Loucy (cell line): ENCODE measurements around the gene KCNF1.

Experiments
- H2AFZ ChIP-seq: fragments of 200-600 bp; sonication (generic); 2 replicates; pipeline ENCODE4 v1.6.0; 2016; ENCODE audit warnings: antibody characterized with exemption, mild to moderate bottlenecking, low read length, moderate library complexity
- H3F3A ChIP-seq: fragments of 200-600 bp; 2 replicates; pipeline ENCODE4 v1.6.0; 2016; ENCODE audit warnings: antibody characterized with exemption, low read depth, mild to moderate bottlenecking
- H3K27me3 ChIP-seq: fragments of 200-600 bp; sonication (generic); 2 replicates; pipeline ENCODE4 v1.6.1; 2014; ENCODE audit warnings: low read length, mild to moderate bottlenecking; ENCODE audit not compliant: insufficient read depth, poor library complexity, severe bottlenecking
- H3K36me3 ChIP-seq: fragments of 200-600 bp; sonication (generic); 2 replicates; pipeline ENCODE4 v1.6.1; 2016; ENCODE audit warnings: low read length; ENCODE audit not compliant: insufficient read depth
- H3K4me1 ChIP-seq: fragments of 200-600 bp; sonication (generic); 2 replicates; pipeline ENCODE4 v1.5.1; 2014; ENCODE audit warnings: low read length, mild to moderate bottlenecking; ENCODE audit not compliant: insufficient read depth, poor library complexity, severe bottlenecking
- H3K4me2 ChIP-seq: fragments of 200-600 bp; sonication (generic); 2 replicates; pipeline ENCODE4 v1.6.0; 2014; ENCODE audit warnings: antibody characterized with exemption, low read length, low read depth, mild to moderate bottlenecking; ENCODE audit not compliant: poor library complexity, severe bottlenecking
- H3K4me3 ChIP-seq: fragments of 200-600 bp; sonication (generic); 2 replicates; pipeline ENCODE4 v1.5.1; 2014; ENCODE audit warnings: low read length, mild to moderate bottlenecking, mixed read lengths; ENCODE audit not compliant: poor library complexity, severe bottlenecking
- H3K79me2 ChIP-seq: fragments of 200-600 bp; sonication (generic); 2 replicates; pipeline ENCODE4 v1.6.1; 2014; ENCODE audit warnings: low read length; ENCODE audit not compliant: insufficient read depth
- H3K9ac ChIP-seq: fragments of 200-600 bp; sonication (generic); 2 replicates; pipeline ENCODE4 v1.6.0; 2014; ENCODE audit warnings: mild to moderate bottlenecking, low read depth, low read length, moderate library complexity; ENCODE audit not compliant: poor library complexity, severe bottlenecking
- H3K9me2 ChIP-seq: fragments of 200-600 bp; sonication (generic); replicated peaks from 2 replicates; pipeline ENCODE4 v1.6.1; 2016; ENCODE audit warnings: low read depth, low read length, mixed read lengths
- H3K9me3 ChIP-seq: fragments of 200-600 bp; sonication (generic); 2 replicates; pipeline ENCODE4 v1.6.1; 2014; ENCODE audit warnings: mild to moderate bottlenecking, antibody characterized with exemption, low read length, low read depth; ENCODE audit not compliant: insufficient read depth
- H4K20me1 ChIP-seq: fragments of 200-600 bp; sonication (generic); 2 replicates; pipeline ENCODE4 v1.6.0; 2014; ENCODE audit warnings: antibody characterized with exemption, low read length, mild to moderate bottlenecking; ENCODE audit not compliant: insufficient read depth, poor library complexity, severe bottlenecking
- CTCF ChIP-seq: fragments of 200-600 bp; sonication (generic); conservative IDR thresholded peaks from 2 replicates; pipeline ENCODE4 v1.5.1; 2014; ENCODE audit warnings: mild to moderate bottlenecking, antibody characterized with exemption, low read length
- EZH2phosphoT487 ChIP-seq: fragments of 200-600 bp; IDR thresholded peaks from 2 replicates; pipeline ENCODE4 v1.6.1; 2018; ENCODE audit warnings: antibody characterized with exemption, mild to moderate bottlenecking, moderate library complexity, borderline replicate concordance

The KCNF1 gene

GRCh38 chr2:10911291-10912075 lies at the start of gene KCNF1:
KCNF1 (plus strand) TSS chr2:10911934; CDS start chr2:10912427, 493 bp downstream.
- no peaks in the 10 kb centered on the region for H3K79me2 ChIP-seq
- H3K9me2 ChIP-seq = no peaks in the 10 kb centered on the region
- H3K4me3 ChIP-seq = no peak within 1 kb of the TSS
- H3K4me1 ChIP-seq = no peaks in the 10 kb centered on the region
- no peak for TF ChIP-seq CTCF
- TF ChIP-seq EZH2phosphoT487 = no peak
- H3K4me2 ChIP-seq = no peak within 1 kb of the TSS
- H3K9ac ChIP-seq = no peak within 1 kb of the TSS
- no peaks in the 10 kb centered on the region for H3F3A ChIP-seq
- no peaks in the 10 kb centered on the region for H3K36me3 ChIP-seq
- H3K27me3 ChIP-seq = no peaks in the 10 kb centered on the region
- H2AFZ ChIP-seq = peak within 1 kb of the TSS; percentile 60; the same call in 1 of the 2 replicates
- no peaks in the 10 kb centered on the region for H4K20me1 ChIP-seq
- no peaks in the 10 kb centered on the region for H3K9me3 ChIP-seq

GRCh38 chr2:10862330-10862729 lies 49.4 kb upstream of the KCNF1 start:
- no peak overlapping the region for H3K4me2 ChIP-seq
- no peak overlapping the region for H3K9ac ChIP-seq
- no peaks in the 10 kb centered on the region for H3K79me2 ChIP-seq
- H4K20me1 ChIP-seq = no peaks in the 10 kb centered on the region
- H3K4me3 ChIP-seq = no peak overlapping the region
- TF ChIP-seq EZH2phosphoT487 (no peak), CTCF (no peak)
- no peaks in the 10 kb centered on the region for H3K9me3 ChIP-seq
- H3K4me1 ChIP-seq = peaks cover 6% of the 10 kb centered on the region
- H3K9me2 ChIP-seq = no peaks in the 10 kb centered on the region
- no peaks in the 10 kb centered on the region for H3K36me3 ChIP-seq
- no peaks in the 10 kb centered on the region for H3K27me3 ChIP-seq
- H2AFZ ChIP-seq = no peak overlapping the region
- no peaks in the 10 kb centered on the region for H3F3A ChIP-seq

DNA sequence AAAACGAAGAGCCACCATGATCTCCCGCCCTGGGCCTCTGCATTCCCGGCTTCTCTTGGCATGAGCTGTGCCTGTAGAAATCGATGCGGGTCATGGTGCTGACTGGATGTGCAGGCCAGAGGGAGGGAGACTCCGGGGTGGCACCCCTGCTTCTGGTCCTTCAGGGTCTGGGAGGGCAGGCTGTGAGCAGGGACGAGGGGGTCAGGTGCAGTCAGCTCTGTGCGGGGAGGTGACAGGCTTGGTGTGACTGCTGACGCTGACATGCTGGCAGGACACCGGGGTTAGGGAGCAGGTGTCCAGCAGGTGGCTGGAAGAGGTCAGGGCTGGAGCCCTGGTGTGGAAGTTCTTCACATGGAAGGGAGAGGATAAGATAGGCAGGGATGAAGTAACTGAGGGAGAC lies 48.7 kb upstream of the KCNF1 start:
- H3K79me2 ChIP-seq = no peaks in the 10 kb centered on the region
- peaks cover 6% of the 10 kb centered on the region for H3K4me1 ChIP-seq
- no peaks in the 10 kb centered on the region for H3K27me3 ChIP-seq
- H3K9me3 ChIP-seq = no peaks in the 10 kb centered on the region
- H3F3A ChIP-seq = no peaks in the 10 kb centered on the region
- no peak overlapping the region for H3K4me2 ChIP-seq
- H3K4me3 ChIP-seq = no peak overlapping the region
- no peak for TF ChIP-seq CTCF
- no peak for TF ChIP-seq EZH2phosphoT487
- no peaks in the 10 kb centered on the region for H3K9me2 ChIP-seq
- H3K36me3 ChIP-seq = no peaks in the 10 kb centered on the region
- H3K9ac ChIP-seq = no peak overlapping the region
- H4K20me1 ChIP-seq = no peaks in the 10 kb centered on the region
- H2AFZ ChIP-seq = no peak overlapping the region
